Ramos (cell line): ENCODE data around the gene BANP.
"Not testable (repeated sequence)": the region's sequence is repeated elsewhere in the genome, so short reads cannot be mapped to it uniquely, and the experiment has no call there.

ENCODE experiments used
- in situ Hi-C: fragments of 300-500 bp; cut with MboI; formaldehyde crosslinking; loops from one replicate; pipeline ENCODE4 v1.14.3; 2022; ENCODE audit warnings: low sequenced_read_pairs; ENCODE audit not compliant: unreplicated experiment

The BANP gene

GRCh38 chr16:88109726-88110621 is 158.7 kb downstream of the BANP start:
- in situ Hi-C loops = not testable (repeated sequence)

GRCh38 chr16:88110875-88111494 is 159.8 kb downstream of the BANP start:
- in situ Hi-C loops = not testable (repeated sequence)

GRCh38 chr16:88111976-88112375 is 160.7 kb downstream of the BANP start:
- in situ Hi-C loops = not testable (repeated sequence)

- in situ Hi-C loops = no loop called here
These were observed 162.4 kb downstream of the BANP start for GRCh38 chr16:88113545-88114045.

GRCh38 chr16:88114541-88115228 is 163.5 kb downstream of the BANP start:
- in situ Hi-C loops = not testable (repeated sequence)

GRCh38 chr16:88116121-88116520 is 164.9 kb downstream of the BANP start:
- in situ Hi-C loops = no loop called here

GRCh38 chr16:88117476-88117868 is 166.2 kb downstream of the BANP start:
- in situ Hi-C loops = no loop called here

- in situ Hi-C loops = no loop called here
These were observed 167.1 kb downstream of the BANP start for GRCh38 chr16:88118376-88118775.

- in situ Hi-C loops = not testable (repeated sequence)
These were observed 167.9 kb downstream of the BANP start for GRCh38 chr16:88118852-88119741.

GRCh38 chr16:88119881-88120751 is 168.9 kb downstream of the BANP start:
- in situ Hi-C loops = not testable (repeated sequence)

GRCh38 chr16:88120812-88121211 is 169.6 kb downstream of the BANP start:
- in situ Hi-C loops = no loop called here

- in situ Hi-C loops = not testable (repeated sequence)
These were observed 170.2 kb downstream of the BANP start for GRCh38 chr16:88121391-88121790.

GRCh38 chr16:88121886-88122580 is 170.8 kb downstream of the BANP start:
- in situ Hi-C loops = no loop called here
